MM.1S (cell line): ENCODE results near the gene CLASP1.

Source experiments
- CTCF ChIP-seq: fragments of 300-600 bp; sonication (generic); IDR thresholded peaks from 2 replicates; pipeline ENCODE4 v1.5.1; 2016; ENCODE audit warnings: antibody characterized with exemption, low read length, mixed read lengths
- EZH2 ChIP-seq: fragments of 300-600 bp; sonication (generic); optimal IDR thresholded peaks from 2 replicates; pipeline ENCODE3; 2017; ENCODE audit warnings: low read depth, mild to moderate bottlenecking, antibody characterized with exemption, low read length, mixed read lengths

- TF ChIP-seq CTCF (no peak), EZH2 (no peak)
Measured at GRCh38 chr2:121489284-121489683, 160.0 kb downstream of the CLASP1 start.
